ENCODE data around the gene ONECUT3. TPM values are rescaled to one million over a fixed set of nuclear protein-coding genes. Genes with fewer than 3 reads are reported as not detected.
"Not testable (repeated sequence)": the region's sequence is repeated elsewhere in the genome, so short reads cannot be mapped to it uniquely, and the experiment has no call there.

Gene ONECUT3
- total RNA-seq (2014; rRNA removed): 0.06 TPM in 1 of 2 replicates, not detected in the other
- not detected for polyA plus RNA-seq (2012)

DNA sequence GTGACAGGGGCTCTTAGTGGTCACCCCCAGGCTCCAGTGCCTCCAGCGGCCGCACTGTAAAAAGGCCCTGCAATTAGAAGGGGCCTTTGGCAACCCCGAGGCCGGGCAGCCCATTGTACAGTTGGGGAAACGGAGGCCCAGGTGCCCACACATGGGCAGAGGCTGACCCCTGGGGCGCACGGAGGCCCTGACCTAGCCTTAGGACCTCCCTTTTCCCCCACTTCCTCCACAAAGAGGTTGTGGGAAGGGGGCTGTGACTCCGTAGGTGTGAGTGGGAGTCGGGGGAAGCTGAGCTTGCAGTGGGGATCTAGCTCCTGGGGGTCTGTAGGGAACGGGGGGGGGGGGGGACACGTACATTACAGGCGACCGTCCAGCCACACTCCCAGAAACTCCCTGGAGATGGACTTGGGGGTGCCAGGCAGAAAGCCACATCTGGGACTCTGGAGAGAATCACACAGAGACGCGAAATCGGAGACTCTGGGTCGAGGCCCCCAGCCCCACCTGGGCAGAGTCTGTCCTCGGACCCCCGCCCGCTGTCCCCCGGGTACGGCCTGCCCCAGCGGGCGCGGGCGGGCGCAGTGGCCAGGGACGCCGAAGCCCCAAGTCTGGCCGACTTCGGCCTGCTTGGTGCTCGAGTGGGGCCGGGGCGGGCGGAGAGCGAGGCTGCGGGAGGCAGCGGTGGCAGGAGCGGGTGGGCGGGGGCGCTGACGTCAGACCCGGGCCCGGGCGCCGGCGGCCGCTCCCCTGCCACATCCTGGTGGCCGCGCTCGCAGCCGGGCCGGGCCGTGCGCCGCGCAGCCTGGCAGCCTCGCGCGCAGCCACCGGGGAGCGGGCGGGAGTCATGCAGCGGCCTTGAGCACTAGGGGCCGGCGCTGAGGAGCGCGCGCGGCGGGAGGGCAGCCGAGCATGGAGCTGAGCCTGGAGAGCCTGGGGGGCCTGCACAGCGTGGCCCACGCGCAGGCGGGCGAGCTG, at the start of gene ONECUT3:
ONECUT3 (plus strand) TSS at position 750 of the 972 bp plus-strand sequence; CDS start at position 907, 157 bp downstream.
- DNase-seq (ENCODE audit: low read depth): no peak

GRCh38 chr19:1704339-1704738, 49.0 kb upstream of the ONECUT3 start:
- no peak for DNase-seq (ENCODE audit: low read depth)

DNA sequence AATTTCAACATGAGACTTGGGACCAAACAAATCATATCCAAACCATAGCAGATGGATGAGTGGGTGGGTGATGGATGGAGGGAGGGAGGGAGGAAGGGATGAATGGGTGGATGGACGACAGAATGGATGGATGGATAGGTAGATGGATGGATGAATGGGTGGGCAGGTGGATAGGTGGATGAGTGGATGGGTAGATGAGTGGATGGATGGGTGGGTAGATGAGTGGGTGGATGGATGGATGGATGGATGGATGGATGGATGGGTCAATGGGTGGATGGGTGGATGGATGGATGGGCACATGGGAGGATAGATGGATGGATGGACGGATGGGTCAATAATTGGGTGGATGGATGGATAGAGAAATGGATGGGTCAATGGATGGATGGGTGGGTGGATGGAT, 47.9 kb upstream of the ONECUT3 start:
- DNase-seq (ENCODE audit: low read depth): no peak

- DNase-seq (ENCODE audit: low read depth): not testable (repeated sequence)
These were observed 46.7 kb upstream of the ONECUT3 start for GRCh38 chr19:1706646-1707045.

- no peak for DNase-seq (ENCODE audit: low read depth)
These were observed 46.1 kb upstream of the ONECUT3 start for GRCh38 chr19:1707240-1707639.

DNA sequence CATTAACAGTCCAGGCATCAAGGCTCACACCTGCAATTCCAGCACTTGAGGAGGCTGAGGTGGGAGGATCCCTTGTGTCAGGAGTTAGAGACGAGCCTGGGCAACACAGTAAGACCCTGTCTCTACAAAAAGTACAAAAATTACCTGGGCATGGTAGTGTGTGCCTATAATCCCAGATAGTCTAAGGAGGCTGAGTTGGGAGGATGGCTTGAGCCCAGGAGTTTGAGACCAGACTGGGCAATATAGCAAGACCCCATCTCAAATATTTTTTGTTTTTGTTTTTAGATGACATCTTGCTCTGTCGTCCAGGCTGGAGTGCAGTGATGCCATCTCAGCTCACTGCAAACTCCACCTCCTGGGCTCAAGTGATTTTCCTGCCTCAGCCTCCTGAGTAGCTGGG, 40.1 kb upstream of the ONECUT3 start:
- DNase-seq (ENCODE audit: low read depth): no peak

DNA sequence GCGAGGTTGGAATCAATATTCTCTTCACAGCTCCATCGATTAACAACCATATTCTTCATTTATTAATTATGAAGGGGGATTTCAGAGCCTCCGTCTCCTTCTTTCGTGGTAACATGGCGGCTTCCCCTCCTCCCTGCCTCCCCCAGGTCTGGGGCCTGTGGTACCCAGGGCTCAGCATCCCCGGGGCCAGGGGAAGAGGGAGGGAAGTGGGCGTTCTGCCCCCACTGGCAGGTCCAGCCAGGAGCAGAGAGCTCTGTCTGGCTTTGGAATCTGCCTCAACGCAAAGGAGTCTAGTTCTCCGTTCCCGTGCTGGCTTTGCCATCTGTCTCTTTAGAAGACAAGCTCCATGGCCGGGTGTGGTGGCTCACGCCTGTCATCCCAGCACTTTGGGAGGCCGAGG, 37.8 kb upstream of the ONECUT3 start:
- no peak for DNase-seq (ENCODE audit: low read depth)

- no peak for DNase-seq (ENCODE audit: low read depth)
These were observed 35.9 kb upstream of the ONECUT3 start for GRCh38 chr19:1717200-1717969.

DNA sequence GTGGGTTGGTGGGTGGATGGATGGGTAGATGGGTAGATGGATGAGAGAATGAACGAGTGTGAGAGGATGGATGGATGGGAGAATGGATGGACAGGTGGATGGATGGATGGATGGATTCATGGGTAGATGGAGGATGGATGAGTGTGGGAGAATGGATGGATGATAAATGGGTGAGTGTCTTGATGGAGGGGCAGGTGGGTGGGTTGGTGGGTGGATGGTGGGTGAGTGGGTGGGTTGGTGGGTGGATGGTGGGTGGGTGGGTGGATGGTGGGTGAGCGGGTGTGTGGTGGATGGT, 35.4 kb upstream of the ONECUT3 start:
- no peak for DNase-seq (ENCODE audit: low read depth)

DNA sequence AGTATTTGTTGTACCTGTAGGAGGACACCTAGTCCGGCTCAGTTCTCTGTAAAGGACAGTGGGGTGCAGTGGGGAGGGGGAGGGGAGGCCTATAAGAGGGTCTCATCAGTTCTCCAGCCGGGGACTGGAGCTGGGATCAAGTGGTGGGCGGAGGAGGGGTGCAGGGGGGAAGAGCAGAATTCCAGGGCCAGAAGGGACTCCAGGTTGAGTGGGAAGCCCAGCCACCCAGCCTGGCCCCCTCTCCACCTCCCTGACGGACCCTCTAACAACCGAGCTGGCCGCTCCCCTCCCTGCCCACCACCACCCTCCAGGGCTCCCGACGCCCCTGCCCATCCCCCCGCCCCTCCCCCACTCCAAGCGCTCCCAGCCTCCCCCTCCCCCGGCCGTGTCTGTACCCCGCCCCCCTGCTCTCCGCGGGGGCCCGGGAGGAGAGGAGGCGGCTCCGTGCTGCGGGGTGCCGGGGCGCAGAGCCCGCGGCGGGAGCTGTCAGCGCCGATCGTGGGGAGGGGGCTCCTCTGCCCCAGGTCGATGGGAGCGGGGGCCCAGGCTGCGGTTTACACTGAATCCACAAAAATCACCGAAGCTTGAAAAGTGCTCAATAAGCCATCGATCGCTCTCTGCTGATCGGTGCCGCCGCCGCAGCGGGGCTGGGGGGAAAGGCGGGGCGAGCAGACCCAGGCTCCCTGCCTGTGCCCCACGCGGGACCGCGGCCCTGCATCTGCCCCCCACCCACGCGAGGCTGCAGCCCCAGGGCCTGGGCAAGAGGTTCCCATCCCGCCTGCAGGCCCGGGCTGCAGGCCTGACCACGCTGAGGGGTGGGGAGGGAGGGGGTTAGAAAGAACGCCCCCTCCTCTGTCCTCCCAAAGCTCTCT, 34.6 kb upstream of the ONECUT3 start:
- DNase-seq (ENCODE audit: low read depth): no peak

- DNase-seq (ENCODE audit: low read depth): no peak
These were observed 33.8 kb upstream of the ONECUT3 start for GRCh38 chr19:1719519-1719918.

DNA sequence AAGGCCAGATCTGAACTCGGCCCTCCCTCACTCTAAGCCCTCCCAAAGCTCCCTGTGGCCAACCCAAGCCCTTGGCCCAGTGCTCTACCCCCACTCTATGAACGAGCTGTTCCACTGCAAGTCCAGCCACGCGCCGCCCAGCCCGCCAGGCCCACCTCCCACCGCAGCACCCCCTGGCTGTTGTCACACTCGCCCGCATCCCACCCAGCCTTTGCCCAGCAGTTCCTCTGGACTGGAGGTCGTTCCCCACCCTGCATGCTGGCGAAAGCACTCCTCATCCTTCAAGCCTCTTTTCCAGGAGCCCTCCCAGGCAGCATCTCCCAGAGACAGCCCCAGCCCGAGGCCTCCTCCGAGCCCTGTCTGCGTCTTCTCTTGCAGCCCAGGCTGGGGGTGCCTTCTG, 33.1 kb upstream of the ONECUT3 start:
- no peak for DNase-seq (ENCODE audit: low read depth)

DNA sequence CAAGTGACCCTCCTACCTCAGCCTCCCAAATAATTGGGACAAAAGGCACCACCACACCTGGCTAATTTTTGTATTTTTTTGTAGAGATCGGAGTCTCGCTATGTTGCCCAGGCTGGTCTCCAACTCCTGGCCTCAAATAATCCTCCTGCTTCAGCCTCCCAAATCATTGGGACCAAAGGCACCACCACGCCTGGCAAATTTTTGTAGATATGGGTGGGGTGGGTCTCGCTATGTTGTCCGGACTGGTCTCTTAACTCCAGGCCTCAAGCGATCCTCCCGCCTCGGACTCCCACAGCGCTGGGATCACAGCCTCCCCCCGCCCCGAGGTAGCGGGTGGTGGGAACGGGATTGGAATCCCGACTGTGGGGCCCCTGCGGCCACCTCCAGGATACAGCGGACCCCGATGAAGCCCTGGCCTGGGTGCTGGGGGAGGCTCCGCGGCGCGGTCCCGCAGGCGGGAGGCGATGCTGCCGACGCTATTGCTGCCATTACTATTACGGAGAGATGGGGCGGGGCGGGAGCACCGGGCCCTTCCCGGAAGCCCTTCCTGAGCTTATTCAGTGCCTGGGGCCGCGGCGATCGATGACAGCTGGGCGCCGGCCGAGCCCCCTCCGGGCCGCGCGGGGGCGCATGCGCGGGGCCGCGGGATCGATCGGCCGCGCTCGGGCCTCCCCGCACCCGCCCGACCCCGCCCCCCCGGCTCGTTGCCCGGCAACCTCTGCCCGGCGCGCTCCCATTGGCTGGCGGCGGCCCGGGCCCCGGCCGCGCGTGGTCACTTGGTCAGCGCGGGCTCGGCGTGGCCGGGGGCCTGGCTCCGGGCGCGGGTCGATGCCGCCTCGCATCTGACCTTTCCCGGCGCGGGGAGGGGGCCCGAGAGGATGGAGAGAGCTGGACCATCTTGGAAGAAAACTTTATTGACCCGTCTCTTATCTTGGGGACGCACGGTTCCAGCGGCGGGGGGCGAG, 27.9 kb upstream of the ONECUT3 start:
- peak; percentile 43 for DNase-seq (ENCODE audit: low read depth)

DNA sequence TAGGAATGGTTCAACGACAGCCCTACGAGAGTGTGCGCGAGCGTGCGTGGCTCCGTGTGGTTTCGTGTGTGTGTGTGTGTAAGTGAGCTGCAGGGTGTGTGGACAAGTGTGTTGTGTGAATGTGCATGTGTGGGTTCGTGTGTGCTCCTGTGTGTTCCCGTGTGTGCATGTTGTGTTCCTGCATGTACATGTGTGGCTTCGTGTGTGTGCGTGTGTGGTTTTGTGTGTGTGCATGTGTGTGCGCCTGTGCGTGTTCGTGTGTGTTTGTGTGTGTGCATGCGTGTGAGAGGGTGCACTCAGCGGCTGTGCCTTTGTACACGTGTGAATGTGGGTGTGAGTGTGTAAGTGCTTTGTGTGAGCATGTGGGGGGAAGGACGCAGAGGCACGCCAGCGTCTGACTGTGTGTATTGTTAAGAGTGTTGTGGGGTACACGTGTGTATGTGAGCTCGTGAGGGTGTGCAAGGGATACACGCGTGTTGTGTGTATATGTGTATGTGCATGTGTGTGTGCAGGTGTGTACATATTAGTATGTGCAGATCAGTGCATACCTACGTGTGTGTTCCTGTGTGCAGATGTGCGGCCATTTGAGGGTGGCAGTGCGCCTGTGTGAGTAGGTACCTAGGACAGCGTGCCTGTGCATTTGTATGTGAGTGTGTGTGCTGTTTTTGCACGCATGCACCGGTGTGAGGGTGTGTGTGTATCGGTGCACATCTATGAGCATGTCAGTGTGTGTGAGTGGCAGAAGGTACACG, 24.3 kb upstream of the ONECUT3 start:
- no peak for DNase-seq (ENCODE audit: low read depth)

- no peak for DNase-seq (ENCODE audit: low read depth)
These were observed 23.8 kb upstream of the ONECUT3 start for GRCh38 chr19:1729568-1729925.

DNA sequence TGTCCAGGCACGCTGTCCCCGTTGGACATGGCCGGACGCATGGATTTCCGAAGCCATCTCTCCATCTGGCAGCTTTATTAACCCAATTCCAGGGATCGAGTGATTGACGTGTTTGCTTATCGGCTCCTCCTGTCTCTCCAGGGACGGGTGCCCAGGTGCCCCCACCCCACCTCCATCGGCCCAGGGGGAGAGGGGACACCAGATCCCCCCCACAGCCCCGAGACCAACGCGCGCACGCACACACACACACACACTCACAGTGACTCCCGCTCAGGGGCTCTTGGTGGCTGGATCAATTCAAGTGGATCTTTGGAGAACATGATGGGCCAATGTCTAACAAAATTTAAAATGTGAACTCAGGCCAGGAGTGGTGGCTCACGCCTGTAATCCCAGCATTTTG, 23.1 kb upstream of the ONECUT3 start:
- no peak for DNase-seq (ENCODE audit: low read depth)

DNA sequence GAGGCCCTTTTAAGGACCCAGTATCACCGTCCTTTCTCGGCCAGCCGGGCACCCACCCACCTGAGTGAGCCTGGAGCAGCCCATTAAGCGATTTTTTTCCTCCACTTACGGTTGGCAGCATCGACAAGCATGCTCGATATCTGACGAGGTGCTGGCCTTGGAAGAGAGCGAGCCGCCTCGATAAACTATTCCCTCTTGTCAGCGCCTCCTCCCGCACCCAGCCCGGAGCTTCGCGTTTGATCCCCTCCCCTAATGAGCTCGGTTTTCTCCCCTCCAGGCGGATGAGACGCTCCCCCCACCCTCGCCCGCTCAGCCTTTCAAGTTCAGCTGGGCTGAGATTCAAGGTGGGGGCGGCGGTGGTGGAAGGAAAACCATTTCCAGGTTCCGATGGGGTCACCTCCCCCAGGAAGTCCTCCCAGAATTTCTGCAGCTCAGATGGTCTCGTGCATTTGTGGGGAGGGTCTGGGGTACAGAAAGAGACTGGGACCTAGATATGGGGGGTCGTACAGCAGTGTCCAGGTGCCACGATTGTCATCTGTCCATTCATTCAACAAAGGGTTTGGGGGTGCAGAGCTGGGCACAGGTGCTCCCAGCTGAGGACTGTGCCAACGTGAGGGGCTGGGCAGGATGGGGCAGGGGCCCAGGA, 18.9 kb upstream of the ONECUT3 start:
- no peak for DNase-seq (ENCODE audit: low read depth)

- no peak for DNase-seq (ENCODE audit: low read depth)
These were observed 17.0 kb upstream of the ONECUT3 start for GRCh38 chr19:1736280-1736679.

DNA sequence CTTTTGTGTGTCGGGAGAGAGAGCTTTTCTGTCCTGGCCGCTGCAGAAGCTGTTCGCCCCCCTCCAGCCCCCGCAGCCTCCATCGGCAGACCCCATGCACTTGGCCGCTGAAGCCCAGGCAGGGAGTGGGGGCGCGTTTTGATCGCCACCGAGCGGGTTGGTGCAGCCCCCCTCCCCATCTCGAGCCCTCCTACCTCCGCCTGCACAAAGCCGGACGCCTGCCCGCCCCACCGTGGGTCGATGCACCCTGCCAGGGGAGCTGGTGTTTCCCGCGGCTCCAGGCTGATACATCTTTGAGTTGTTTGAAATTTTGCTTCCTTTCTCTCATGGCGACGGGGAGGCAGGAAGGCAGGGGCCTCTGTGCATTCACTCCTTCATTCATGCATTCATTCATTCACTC, 16.4 kb upstream of the ONECUT3 start:
- DNase-seq (ENCODE audit: low read depth): no peak

Data from LHCN-M2 (cell line).